GM18511 (cell line): ENCODE data around the gene LRRC37A2.
"Not testable (repeated sequence)": the region's sequence is repeated elsewhere in the genome, so short reads cannot be mapped to it uniquely, and the experiment has no call there.

Source experiments
- ATAC-seq: cut with Tn5 transposase; IDR thresholded peaks from one replicate; pipeline ENCODE4 v1.9.1; 2021; ENCODE audit warnings: mild to moderate bottlenecking, moderate library complexity; ENCODE audit not compliant: unreplicated experiment

LRRC37A2 gene

GRCh38 chr17:46591332-46591731, 79.1 kb downstream of the LRRC37A2 start:
- not testable (repeated sequence) for ATAC-seq

- peak; percentile 65 for ATAC-seq
These were observed 86.2 kb downstream of the LRRC37A2 start for GRCh38 chr17:46598344-46598931.

- not testable (repeated sequence) for ATAC-seq
These were observed 88.5 kb downstream of the LRRC37A2 start for GRCh38 chr17:46600767-46601166.

- peak; percentile 68 for ATAC-seq
These were observed 90.9 kb downstream of the LRRC37A2 start for GRCh38 chr17:46603125-46603524.
